NCI-H1048 (cell line): ENCODE measurements around the gene ZNF581.

Experiments used
- DNase-seq: peaks from one replicate; lab custom pipeline; 2025; lab: John Stamatoyannopoulos, UW

Gene ZNF581

GRCh38 chr19:55679343-55680257 lies 36.2 kb downstream of the ZNF581 start:
- no peak for DNase-seq

- no peak for DNase-seq
These were observed 37.1 kb downstream of the ZNF581 start for GRCh38 chr19:55680339-55681130.

DNA sequence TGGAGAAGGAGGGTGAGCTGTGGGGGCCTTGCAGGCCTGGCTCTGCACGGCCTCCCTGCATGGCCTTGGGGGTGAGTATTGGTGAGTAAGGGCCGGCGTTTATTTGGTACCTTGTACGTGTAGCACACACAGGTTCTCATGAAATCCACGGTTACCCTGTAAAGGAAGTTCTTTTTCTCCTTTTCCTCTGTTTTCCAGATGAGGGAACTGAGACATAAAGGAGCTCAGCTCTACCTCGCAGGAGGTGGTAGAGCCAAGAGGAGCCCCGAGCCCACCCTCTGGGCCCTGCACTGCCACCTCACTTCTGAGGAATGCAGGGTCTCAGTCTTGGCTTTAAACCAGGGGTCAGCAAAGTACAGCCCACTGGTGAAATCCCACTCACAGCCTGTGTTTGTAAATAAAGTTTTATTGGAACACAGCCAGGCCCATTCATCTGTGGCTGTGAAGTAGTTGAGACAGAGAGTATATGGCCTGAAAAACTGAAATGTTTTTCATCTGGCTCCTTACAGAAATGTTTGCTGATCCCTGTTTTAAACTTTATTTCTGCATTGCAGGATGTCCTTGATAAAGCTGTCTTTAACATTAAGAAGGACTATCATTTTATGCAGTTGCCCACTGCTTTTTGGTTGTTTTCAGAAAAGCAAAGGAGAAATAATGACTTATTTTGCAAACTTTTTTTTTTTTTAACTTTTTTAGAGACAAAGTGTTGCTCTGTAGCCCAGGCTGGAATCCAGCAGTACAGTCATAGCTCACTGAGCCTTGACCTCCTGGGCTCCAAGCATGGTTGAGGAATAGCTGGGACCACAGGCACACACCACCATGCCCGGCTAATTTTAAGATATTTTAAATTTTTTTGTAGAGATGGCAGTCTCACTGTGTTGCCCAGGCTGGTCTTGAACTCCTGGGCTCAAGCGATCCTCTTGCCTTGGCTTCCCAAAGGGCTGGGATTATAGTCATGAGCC lies 38.0 kb downstream of the ZNF581 start:
- DNase-seq = no peak

- no peak for DNase-seq
These were observed 40.2 kb downstream of the ZNF581 start for GRCh38 chr19:55683449-55684261.

GRCh38 chr19:55684946-55685681 lies 41.7 kb downstream of the ZNF581 start:
- no peak for DNase-seq

- DNase-seq = no peak
These were observed 42.3 kb downstream of the ZNF581 start for GRCh38 chr19:55685776-55686175.

DNA sequence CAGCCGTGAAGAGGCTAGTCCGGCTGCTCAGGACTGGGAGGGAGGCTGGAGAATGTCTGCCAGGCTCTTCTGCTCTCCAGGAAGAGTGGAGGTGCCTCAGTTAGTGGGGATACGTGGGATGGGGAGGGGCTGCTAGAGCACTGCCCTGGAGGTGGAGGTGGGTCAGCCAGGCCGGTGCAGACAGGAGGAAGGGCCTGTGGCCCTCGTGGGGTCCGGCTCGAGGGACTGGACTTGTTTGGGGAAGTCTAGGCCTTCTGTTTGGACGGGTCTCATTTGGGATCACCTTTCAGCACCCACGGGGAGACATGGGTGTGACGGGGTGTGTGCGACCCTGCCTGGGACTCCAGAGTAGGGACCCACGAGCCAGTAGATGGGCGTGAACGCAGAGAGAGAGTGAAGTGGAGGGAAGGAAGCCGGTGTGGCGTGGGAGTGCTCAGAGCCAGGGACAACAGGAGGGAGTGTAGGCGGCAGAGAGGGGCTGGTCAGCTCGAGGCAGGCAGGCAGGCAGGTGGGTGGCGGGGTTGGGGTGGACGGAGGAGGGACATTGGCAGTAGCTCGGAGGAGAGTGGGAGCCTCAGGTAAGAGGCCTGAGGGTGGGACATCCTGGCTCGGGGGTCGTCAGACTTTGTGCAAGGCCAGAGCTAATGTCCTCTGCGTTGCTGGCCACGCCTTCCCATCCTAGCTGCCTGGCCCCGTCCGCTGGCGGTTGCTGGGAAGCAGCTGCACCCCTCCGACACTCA lies 43.0 kb downstream of the ZNF581 start:
- DNase-seq = no peak

GRCh38 chr19:55687281-55688201 lies 44.1 kb downstream of the ZNF581 start:
- DNase-seq = no peak

- DNase-seq = no peak
These were observed 45.2 kb downstream of the ZNF581 start for GRCh38 chr19:55688422-55689218.

GRCh38 chr19:55689411-55690108 lies 46.1 kb downstream of the ZNF581 start:
- no peak for DNase-seq

- no peak for DNase-seq
These were observed 46.8 kb downstream of the ZNF581 start for GRCh38 chr19:55690109-55690768.

GRCh38 chr19:55690769-55691545 lies 47.5 kb downstream of the ZNF581 start:
- DNase-seq = no peak

GRCh38 chr19:55691561-55692481 lies 48.4 kb downstream of the ZNF581 start:
- DNase-seq = no peak

GRCh38 chr19:55692681-55693081 lies 49.2 kb downstream of the ZNF581 start:
- DNase-seq = no peak
